NT2/D1 (cell line): Measurements from ENCODE around the gene SCN8A.

ENCODE experiments used
- SUZ12 ChIP-seq: IDR thresholded peaks from 2 replicates; pipeline ENCODE4 v1.6.1; 2011; ENCODE audit not compliant: insufficient read length, insufficient read depth; ENCODE audit errors: extremely low read depth
- YY1 ChIP-seq: IDR thresholded peaks from 2 replicates; pipeline ENCODE4 v1.6.1; 2011; ENCODE audit not compliant: insufficient read length, insufficient read depth
- ZNF274 ChIP-seq: IDR thresholded peaks from 2 replicates; pipeline ENCODE4 v1.6.1; 2011; ENCODE audit warnings: mild to moderate bottlenecking, low read depth, low read length

DNA sequence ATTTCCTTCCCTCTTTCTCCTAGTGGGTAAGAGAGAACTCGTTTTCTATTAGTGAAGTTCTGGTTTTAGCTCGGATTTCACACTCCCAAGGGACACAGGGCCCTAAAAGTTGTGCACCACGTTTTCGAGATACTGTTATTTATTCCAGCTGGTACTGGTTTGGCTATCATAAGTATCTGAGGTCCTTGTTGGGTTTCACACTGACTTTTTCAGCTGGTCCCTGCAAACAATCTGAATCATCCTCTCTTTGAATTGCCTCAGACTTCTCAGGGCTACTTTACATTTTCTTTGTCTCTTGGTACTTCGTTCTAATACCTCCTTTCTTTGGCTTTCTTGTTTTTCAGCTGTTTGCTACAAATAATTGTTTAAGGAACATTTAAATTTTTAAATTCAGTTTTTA is 75.7 kb downstream of the SCN8A start:
- TF ChIP-seq YY1 (no peak), SUZ12 (no peak), ZNF274 (no peak)
